Peyer's patch (tissue), 4 donors: Measurements from ENCODE around the gene CNTNAP5. TPM values are rescaled to one million over a fixed set of nuclear protein-coding genes. Genes with fewer than 3 reads are reported as not detected.

ENCODE experiments used
- DNase-seq, 3 donors: peaks; one replicate each; pipeline ENCODE4 v3.0.0-alpha.2; 2017 to 2019
- H3K27ac ChIP-seq, 4 donors: fragments of 200-600 bp; sonication (generic); one replicate each; pipeline ENCODE4 v1.5.1; 2016 to 2019
- H3K27me3 ChIP-seq, 2 donors: fragments of 200-600 bp; sonication (generic); one replicate each; pipeline ENCODE4 v1.5.1; 2019
- H3K36me3 ChIP-seq, 3 donors: fragments of 200-600 bp; sonication (generic); one replicate each; pipeline ENCODE4 v1.5.1; 2016 to 2019
- H3K4me1 ChIP-seq, 4 donors: fragments of 200-600 bp; sonication (generic); one replicate each; pipeline ENCODE4 v1.5.1; 2016 to 2019
- H3K4me3 ChIP-seq, 4 donors: fragments of 200-600 bp; sonication (generic); 1 replicate in 3 of 4; 2 replicates in 1 of 4; pipeline ENCODE4 v1.5.1; 2016 to 2019; ENCODE audit warnings: mild to moderate bottlenecking in 1 of 4
- H3K9me3 ChIP-seq, 4 donors: fragments of 200-600 bp; sonication (generic); one replicate each; pipeline ENCODE4 v1.5.1; 2016 to 2019; ENCODE audit warnings: mild to moderate bottlenecking in 1 of 4
- CTCF ChIP-seq, 6 experiments: fragments of 450-650 bp in 4 of 6; fragments of 200-600 bp in 2 of 6; sonication (generic) in 1 of 6; IDR thresholded peaks; one replicate each; pipeline ENCODE4 v1.5.1; 2017 to 2019; ENCODE audit warnings: antibody characterized with exemption in 6 of 6, mild to moderate bottlenecking in 3 of 6, moderate library complexity in 1 of 6
- POLR2A ChIP-seq, 2 donors: fragments of 450-650 bp; IDR thresholded peaks; one replicate each; pipeline ENCODE4 v1.5.1; 2017; ENCODE audit warnings: antibody characterized with exemption in 2 of 2, mild to moderate bottlenecking in 2 of 2, moderate library complexity in 2 of 2
- total RNA-seq, 4 donors: library from RNA; depleted of rRNA; stranded (reverse); fragments of >200 nt; gene quantifications; one replicate each; pipeline ENCODE4 v1.1.0, GENCODE V29; 2016

The CNTNAP5 gene
- total RNA-seq, 4 donors from 2014 or later, result not detected

DNA sequence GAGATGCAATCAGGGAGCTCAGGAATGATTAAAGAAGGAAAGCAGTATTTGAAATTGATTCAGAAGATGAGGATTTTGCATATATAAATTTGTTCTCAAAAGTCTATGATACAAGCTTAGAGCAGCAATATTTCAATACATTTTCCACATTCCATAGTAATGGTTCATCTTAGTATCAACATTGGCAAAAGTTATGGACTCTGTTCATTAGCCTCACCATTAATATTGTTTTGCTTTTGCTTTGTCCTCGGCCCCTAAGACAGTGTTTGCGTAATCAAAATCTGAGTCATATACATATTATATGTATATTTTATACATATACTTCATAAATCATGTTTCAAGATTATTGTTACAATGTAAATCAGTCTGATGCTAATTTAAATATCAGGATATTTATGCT, 176.6 kb downstream of the CNTNAP5 start:
- no peak for DNase-seq
- H3K36me3 ChIP-seq, result no peaks in the 10 kb centered on the region
- no peak overlapping the region for H3K4me3 ChIP-seq
- H3K4me1 ChIP-seq, result no peaks in the 10 kb centered on the region
- no peaks in the 10 kb centered on the region for H3K27me3 ChIP-seq
- TF ChIP-seq POLR2A (IDR thresholded peaks at IDR 0.05) (no peak), CTCF (IDR thresholded peaks at IDR 0.05) (no peak)
- H3K9me3 ChIP-seq, result no peaks in the 10 kb centered on the region
- H3K27ac ChIP-seq, result no peak overlapping the region

- no peak overlapping the region for H3K4me3 ChIP-seq
- no peaks in the 10 kb centered on the region for H3K9me3 ChIP-seq
- DNase-seq, result no peak
- no peaks in the 10 kb centered on the region for H3K36me3 ChIP-seq
- H3K27me3 ChIP-seq, result no peaks in the 10 kb centered on the region
- TF ChIP-seq POLR2A (IDR thresholded peaks at IDR 0.05) (no peak), CTCF (IDR thresholded peaks at IDR 0.05) (no peak)
- no peaks in the 10 kb centered on the region for H3K4me1 ChIP-seq
- H3K27ac ChIP-seq, result no peak overlapping the region
These were observed 184.4 kb downstream of the CNTNAP5 start for GRCh38 chr2:124209441-124209840.

- Histone ChIP-seq H3K27ac (no peak overlapping the region), H3K4me3 (no peak overlapping the region), H3K36me3 (no peaks in the 10 kb centered on the region), H3K27me3 (no peaks in the 10 kb centered on the region), H3K4me1 (no peaks in the 10 kb centered on the region), H3K9me3 (no peaks in the 10 kb centered on the region)
- TF ChIP-seq CTCF (IDR thresholded peaks at IDR 0.05) (no peak), POLR2A (IDR thresholded peaks at IDR 0.05) (no peak)
- no peak for DNase-seq
These were observed 186.4 kb downstream of the CNTNAP5 start for GRCh38 chr2:124211461-124211860.

DNA sequence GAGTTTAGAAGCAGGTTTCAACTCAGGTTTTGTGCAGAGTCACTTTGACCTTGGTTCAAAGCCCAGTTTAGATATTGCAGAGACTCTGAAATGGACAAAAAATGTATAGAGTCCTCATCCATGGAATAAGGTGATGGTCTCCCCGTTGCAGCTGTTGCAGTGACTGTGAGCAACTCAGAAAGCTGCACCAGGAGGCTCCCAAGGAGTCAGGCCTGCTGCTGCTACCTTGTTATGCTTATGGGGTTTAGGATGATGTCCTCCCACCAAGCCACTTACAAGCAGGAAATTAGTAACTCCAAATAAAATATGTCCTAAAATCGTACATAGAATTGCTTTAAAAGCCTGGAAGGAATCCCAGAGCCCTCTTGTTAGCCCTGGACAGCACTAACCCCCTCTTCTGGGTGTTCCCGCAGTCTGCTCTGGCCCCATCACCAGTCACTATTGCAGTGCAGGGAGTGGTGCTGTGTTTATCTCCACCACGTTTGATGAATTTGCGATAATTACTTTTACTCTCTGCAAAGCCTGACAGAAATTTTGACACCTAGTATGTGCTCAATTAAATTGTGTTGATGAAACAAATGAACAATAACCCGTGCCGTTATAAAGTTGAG, 189.0 kb downstream of the CNTNAP5 start:
- no peak overlapping the region for H3K4me3 ChIP-seq
- H3K27ac ChIP-seq, result no peak overlapping the region
- TF ChIP-seq CTCF (IDR thresholded peaks at IDR 0.05) (no peak), POLR2A (IDR thresholded peaks at IDR 0.05) (no peak)
- no peaks in the 10 kb centered on the region for H3K27me3 ChIP-seq
- DNase-seq, result no peak
- no peaks in the 10 kb centered on the region for H3K36me3 ChIP-seq
- no peaks in the 10 kb centered on the region for H3K4me1 ChIP-seq
- no peaks in the 10 kb centered on the region for H3K9me3 ChIP-seq

- Histone ChIP-seq H3K27me3 (no peaks in the 10 kb centered on the region), H3K27ac (no peak overlapping the region), H3K36me3 (no peaks in the 10 kb centered on the region), H3K9me3 (no peaks in the 10 kb centered on the region), H3K4me3 (no peak overlapping the region), H3K4me1 (no peaks in the 10 kb centered on the region)
- TF ChIP-seq POLR2A (IDR thresholded peaks at IDR 0.05), result no peak
- TF ChIP-seq CTCF (IDR thresholded peaks at IDR 0.05), result no peak
- no peak for DNase-seq
These were observed 221.1 kb downstream of the CNTNAP5 start for GRCh38 chr2:124246170-124246569.

DNA sequence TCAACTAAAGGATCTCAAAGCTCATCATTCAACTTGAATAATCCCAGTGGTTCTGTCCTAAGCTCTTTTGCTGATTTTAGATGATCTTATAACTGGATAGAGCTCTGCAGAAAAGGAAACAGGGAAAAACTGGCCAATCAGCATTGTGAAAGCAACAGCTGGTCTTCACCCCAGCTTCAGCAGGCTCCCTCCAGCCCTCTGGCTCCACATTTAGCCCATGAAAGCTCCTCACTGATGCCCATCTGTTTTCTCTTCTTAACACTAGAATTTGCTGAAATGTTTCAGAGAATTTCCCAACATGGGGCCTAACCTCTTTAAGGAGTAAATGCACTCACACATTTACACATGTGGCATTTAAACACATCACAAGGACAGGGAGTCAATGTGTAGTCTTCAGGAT, 223.3 kb downstream of the CNTNAP5 start:
- DNase-seq, result no peak
- H3K27ac ChIP-seq, result no peak overlapping the region
- H3K36me3 ChIP-seq, result no peaks in the 10 kb centered on the region
- no peaks in the 10 kb centered on the region for H3K4me1 ChIP-seq
- H3K27me3 ChIP-seq, result no peaks in the 10 kb centered on the region
- no peak overlapping the region for H3K4me3 ChIP-seq
- no peaks in the 10 kb centered on the region for H3K9me3 ChIP-seq
- TF ChIP-seq CTCF (IDR thresholded peaks at IDR 0.05) (no peak), POLR2A (IDR thresholded peaks at IDR 0.05) (no peak)
